ENCODE results near the gene TOX3.

TOX3 gene

GRCh38 chr16:52407778-52408177 is 139.2 kb downstream of the TOX3 start:
- Histone ChIP-seq H3K27me3 (ENCODE audit: insufficient read depth, low read length) (no peaks in the 10 kb centered on the region), H3K4me1 (ENCODE audit: insufficient read depth, low read length, severe bottlenecking) (no peaks in the 10 kb centered on the region), H3K4me3 (ENCODE audit: low read depth, low read length, poor library complexity, severe bottlenecking) (no peak overlapping the region), H4K20me1 (ENCODE audit: insufficient read depth, low read length) (no peaks in the 10 kb centered on the region), H3K9me3 (ENCODE audit: low read length) (no peaks in the 10 kb centered on the region), H3K4me2 (ENCODE audit: low read length) (no peak overlapping the region), H3K36me3 (ENCODE audit: insufficient read depth, low read length) (no peaks in the 10 kb centered on the region), H3K9me2 (ENCODE audit: low read depth, low read length) (no peaks in the 10 kb centered on the region), H3F3A (ENCODE audit: insufficient read depth, low read length) (no peaks in the 10 kb centered on the region), H3K9ac (ENCODE audit: low read length) (no peak overlapping the region), H2AFZ (ENCODE audit: low read length) (no peak overlapping the region), H3K27ac (ENCODE audit: low read depth, low read length, poor library complexity, severe bottlenecking) (no peak overlapping the region), H3K79me2 (ENCODE audit: insufficient read depth, low read length) (no peaks in the 10 kb centered on the region)
- TF ChIP-seq CTCF (IDR thresholded peaks at IDR 0.05; ENCODE audit: low read length) (no peak), EZH2 (IDR thresholded peaks at IDR 0.05; ENCODE audit: borderline replicate concordance, low read length) (no peak)

- Histone ChIP-seq H3K9me3 (ENCODE audit: low read length) (no peaks in the 10 kb centered on the region), H3K9me2 (ENCODE audit: low read depth, low read length) (no peaks in the 10 kb centered on the region), H3K4me3 (ENCODE audit: low read depth, low read length, poor library complexity, severe bottlenecking) (no peak overlapping the region), H2AFZ (ENCODE audit: low read length) (no peak overlapping the region), H3K4me1 (ENCODE audit: insufficient read depth, low read length, severe bottlenecking) (no peaks in the 10 kb centered on the region), H3K4me2 (ENCODE audit: low read length) (no peak overlapping the region), H3K27me3 (ENCODE audit: insufficient read depth, low read length) (no peaks in the 10 kb centered on the region), H3K27ac (ENCODE audit: low read depth, low read length, poor library complexity, severe bottlenecking) (no peak overlapping the region), H3K9ac (ENCODE audit: low read length) (no peak overlapping the region), H4K20me1 (ENCODE audit: insufficient read depth, low read length) (no peaks in the 10 kb centered on the region), H3F3A (ENCODE audit: insufficient read depth, low read length) (no peaks in the 10 kb centered on the region), H3K79me2 (ENCODE audit: insufficient read depth, low read length) (no peaks in the 10 kb centered on the region), H3K36me3 (ENCODE audit: insufficient read depth, low read length) (no peaks in the 10 kb centered on the region)
- no peak for TF ChIP-seq EZH2 (IDR thresholded peaks at IDR 0.05; ENCODE audit: borderline replicate concordance, low read length)
- no peak for TF ChIP-seq CTCF (IDR thresholded peaks at IDR 0.05; ENCODE audit: low read length)
These were observed 141.5 kb downstream of the TOX3 start for GRCh38 chr16:52405441-52405840.

- H3K27me3 ChIP-seq (ENCODE audit: insufficient read depth, low read length): no peaks in the 10 kb centered on the region
- TF ChIP-seq EZH2 (IDR thresholded peaks at IDR 0.05; ENCODE audit: borderline replicate concordance, low read length) (no peak), CTCF (IDR thresholded peaks at IDR 0.05; ENCODE audit: low read length) (no peak)
- no peaks in the 10 kb centered on the region for H3K36me3 ChIP-seq (ENCODE audit: insufficient read depth, low read length)
- H3K4me3 ChIP-seq (ENCODE audit: low read depth, low read length, poor library complexity, severe bottlenecking): no peak overlapping the region
- H3F3A ChIP-seq (ENCODE audit: insufficient read depth, low read length): no peaks in the 10 kb centered on the region
- no peak overlapping the region for H2AFZ ChIP-seq (ENCODE audit: low read length)
- no peaks in the 10 kb centered on the region for H3K4me1 ChIP-seq (ENCODE audit: insufficient read depth, low read length, severe bottlenecking)
- H3K27ac ChIP-seq (ENCODE audit: low read depth, low read length, poor library complexity, severe bottlenecking): no peak overlapping the region
- no peak overlapping the region for H3K4me2 ChIP-seq (ENCODE audit: low read length)
- no peaks in the 10 kb centered on the region for H3K79me2 ChIP-seq (ENCODE audit: insufficient read depth, low read length)
- H4K20me1 ChIP-seq (ENCODE audit: insufficient read depth, low read length): no peaks in the 10 kb centered on the region
- H3K9me2 ChIP-seq (ENCODE audit: low read depth, low read length): no peaks in the 10 kb centered on the region
- no peaks in the 10 kb centered on the region for H3K9me3 ChIP-seq (ENCODE audit: low read length)
- H3K9ac ChIP-seq (ENCODE audit: low read length): no peak overlapping the region
These were observed 142.4 kb downstream of the TOX3 start for GRCh38 chr16:52404546-52404945.

Data from OCI-LY1 (cell line).